ENCODE results near the gene KMT5B. TPM values are rescaled to one million over a fixed set of nuclear protein-coding genes. Genes with fewer than 3 reads are reported as not detected.

Gene KMT5B
- total and polyA plus RNA-seq, 2 of the 13 experiments (the other 11 are each of a cell fraction or from before 2014, with no cell fraction given): 17.6 to 23.7 TPM

- TF ChIP-seq, protein P1, sequence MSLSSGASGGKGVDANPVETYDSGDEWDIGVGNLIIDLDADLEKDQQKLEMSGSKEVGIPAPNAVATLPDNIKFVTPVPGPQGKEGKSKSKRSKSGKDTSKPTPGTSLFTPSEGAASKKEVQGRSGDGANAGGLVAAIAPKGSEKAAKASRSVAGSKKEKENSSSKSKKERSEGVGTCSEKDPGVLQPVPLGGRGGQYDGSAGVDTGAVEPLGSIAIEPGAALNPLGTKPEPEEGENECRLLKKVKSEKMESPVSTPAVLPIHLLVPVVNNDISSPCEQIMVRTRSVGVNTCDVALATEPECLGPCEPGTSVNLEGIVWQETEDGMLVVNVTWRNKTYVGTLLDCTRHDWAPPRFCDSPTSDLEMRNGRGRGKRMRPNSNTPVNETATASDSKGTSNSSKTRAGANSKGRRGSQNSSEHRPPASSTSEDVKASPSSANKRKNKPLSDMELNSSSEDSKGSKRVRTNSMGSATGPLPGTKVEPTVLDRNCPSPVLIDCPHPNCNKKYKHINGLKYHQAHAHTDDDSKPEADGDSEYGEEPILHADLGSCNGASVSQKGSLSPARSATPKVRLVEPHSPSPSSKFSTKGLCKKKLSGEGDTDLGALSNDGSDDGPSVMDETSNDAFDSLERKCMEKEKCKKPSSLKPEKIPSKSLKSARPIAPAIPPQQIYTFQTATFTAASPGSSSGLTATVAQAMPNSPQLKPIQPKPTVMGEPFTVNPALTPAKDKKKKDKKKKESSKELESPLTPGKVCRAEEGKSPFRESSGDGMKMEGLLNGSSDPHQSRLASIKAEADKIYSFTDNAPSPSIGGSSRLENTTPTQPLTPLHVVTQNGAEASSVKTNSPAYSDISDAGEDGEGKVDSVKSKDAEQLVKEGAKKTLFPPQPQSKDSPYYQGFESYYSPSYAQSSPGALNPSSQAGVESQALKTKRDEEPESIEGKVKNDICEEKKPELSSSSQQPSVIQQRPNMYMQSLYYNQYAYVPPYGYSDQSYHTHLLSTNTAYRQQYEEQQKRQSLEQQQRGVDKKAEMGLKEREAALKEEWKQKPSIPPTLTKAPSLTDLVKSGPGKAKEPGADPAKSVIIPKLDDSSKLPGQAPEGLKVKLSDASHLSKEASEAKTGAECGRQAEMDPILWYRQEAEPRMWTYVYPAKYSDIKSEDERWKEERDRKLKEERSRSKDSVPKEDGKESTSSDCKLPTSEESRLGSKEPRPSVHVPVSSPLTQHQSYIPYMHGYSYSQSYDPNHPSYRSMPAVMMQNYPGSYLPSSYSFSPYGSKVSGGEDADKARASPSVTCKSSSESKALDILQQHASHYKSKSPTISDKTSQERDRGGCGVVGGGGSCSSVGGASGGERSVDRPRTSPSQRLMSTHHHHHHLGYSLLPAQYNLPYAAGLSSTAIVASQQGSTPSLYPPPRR (CRISPR knock-in tag; IDR thresholded peaks at IDR 0.05; ENCODE audit: borderline replicate concordance): peak; percentile 93; the same call in 1 of the 2 replicates
- TF ChIP-seq RCOR2 (CRISPR knock-in tag; IDR thresholded peaks at IDR 0.05) (peak; percentile 85), HDAC1 (CRISPR knock-in tag; IDR thresholded peaks at IDR 0.05) (peak; percentile 92), POLR2AphosphoS5 (IDR thresholded peaks at IDR 0.05; ENCODE audit: low read depth, low read length) (peak; percentile 91), EZH2 (conservative IDR thresholded peaks at IDR 0.05; ENCODE audit: low read depth, low read length) (no peak), MATR3 (CRISPR knock-in tag; IDR thresholded peaks at IDR 0.05) (no peak), ZNF205 (CRISPR knock-in tag; IDR thresholded peaks at IDR 0.05) (no peak), AHDC1 (CRISPR knock-in tag; IDR thresholded peaks at IDR 0.05; ENCODE audit: borderline replicate concordance) (no peak; the same call in none of the 2 replicates), ZNF552 (CRISPR knock-in tag; IDR thresholded peaks at IDR 0.05; ENCODE audit: borderline replicate concordance) (0 out of 2 replicates have a peak, but pooled peaks have one; percentile 78), SYNCRIP (IDR thresholded peaks at IDR 0.05; ENCODE audit: insufficient read depth, low read depth, low read length) (no peak), ZNF574 (CRISPR knock-in tag; IDR thresholded peaks at IDR 0.05) (peak; percentile 89), ZNF850 (CRISPR knock-in tag; conservative IDR thresholded peaks at IDR 0.05) (0 out of 2 replicates have a peak, but pooled peaks have one; percentile 64)
- TF ChIP-seq, protein P2, sequence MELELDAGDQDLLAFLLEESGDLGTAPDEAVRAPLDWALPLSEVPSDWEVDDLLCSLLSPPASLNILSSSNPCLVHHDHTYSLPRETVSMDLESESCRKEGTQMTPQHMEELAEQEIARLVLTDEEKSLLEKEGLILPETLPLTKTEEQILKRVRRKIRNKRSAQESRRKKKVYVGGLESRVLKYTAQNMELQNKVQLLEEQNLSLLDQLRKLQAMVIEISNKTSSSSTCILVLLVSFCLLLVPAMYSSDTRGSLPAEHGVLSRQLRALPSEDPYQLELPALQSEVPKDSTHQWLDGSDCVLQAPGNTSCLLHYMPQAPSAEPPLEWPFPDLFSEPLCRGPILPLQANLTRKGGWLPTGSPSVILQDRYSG (CRISPR knock-in tag; IDR thresholded peaks at IDR 0.05): no peak
Measured at GRCh38 chr11:68146704-68147474, 66.2 kb downstream of the KMT5B start (continued).

Data from HepG2 (cell line).